ENCODE data around the gene SLC39A6.
"Not testable (repeated sequence)": the region's sequence is repeated elsewhere in the genome, so short reads cannot be mapped to it uniquely, and the experiment has no call there.

The SLC39A6 gene, protein sequence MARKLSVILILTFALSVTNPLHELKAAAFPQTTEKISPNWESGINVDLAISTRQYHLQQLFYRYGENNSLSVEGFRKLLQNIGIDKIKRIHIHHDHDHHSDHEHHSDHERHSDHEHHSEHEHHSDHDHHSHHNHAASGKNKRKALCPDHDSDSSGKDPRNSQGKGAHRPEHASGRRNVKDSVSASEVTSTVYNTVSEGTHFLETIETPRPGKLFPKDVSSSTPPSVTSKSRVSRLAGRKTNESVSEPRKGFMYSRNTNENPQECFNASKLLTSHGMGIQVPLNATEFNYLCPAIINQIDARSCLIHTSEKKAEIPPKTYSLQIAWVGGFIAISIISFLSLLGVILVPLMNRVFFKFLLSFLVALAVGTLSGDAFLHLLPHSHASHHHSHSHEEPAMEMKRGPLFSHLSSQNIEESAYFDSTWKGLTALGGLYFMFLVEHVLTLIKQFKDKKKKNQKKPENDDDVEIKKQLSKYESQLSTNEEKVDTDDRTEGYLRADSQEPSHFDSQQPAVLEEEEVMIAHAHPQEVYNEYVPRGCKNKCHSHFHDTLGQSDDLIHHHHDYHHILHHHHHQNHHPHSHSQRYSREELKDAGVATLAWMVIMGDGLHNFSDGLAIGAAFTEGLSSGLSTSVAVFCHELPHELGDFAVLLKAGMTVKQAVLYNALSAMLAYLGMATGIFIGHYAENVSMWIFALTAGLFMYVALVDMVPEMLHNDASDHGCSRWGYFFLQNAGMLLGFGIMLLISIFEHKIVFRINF

GRCh38 chr18:36129300-36130038 lies at the start of gene SLC39A6, which contains the start of gene ELP2:
Gene SLC39A6 (minus strand): TSS chr18:36129340. CDS start chr18:36127007, 2,333 bp downstream.
Gene ELP2 (plus strand): TSS chr18:36129899. CDS start chr18:36129934, 35 bp downstream.
- DNase-seq (ENCODE audit: low spot score), result peak; percentile 88

DNA sequence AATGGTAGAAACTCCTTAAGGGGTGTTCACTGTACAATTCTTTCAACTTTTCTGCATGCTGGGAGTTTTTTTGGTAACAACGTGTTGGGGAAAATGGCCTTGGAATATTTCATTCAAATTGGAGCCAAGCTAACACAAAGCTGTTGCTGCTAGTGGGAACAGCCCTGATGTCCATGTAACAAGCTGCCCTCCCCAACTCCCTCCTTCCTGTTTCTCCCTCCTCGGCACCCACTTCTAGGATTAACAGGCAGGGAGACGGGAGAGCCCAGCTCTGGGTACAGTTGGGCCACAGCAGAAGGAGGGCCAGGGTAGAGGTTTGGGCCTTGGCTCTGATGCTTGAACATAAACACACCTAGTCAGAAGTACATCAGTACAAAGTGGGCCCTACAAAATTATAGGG lies 48.8 kb upstream of the SLC39A6 start:
- no peak for DNase-seq (ENCODE audit: low spot score)

DNA sequence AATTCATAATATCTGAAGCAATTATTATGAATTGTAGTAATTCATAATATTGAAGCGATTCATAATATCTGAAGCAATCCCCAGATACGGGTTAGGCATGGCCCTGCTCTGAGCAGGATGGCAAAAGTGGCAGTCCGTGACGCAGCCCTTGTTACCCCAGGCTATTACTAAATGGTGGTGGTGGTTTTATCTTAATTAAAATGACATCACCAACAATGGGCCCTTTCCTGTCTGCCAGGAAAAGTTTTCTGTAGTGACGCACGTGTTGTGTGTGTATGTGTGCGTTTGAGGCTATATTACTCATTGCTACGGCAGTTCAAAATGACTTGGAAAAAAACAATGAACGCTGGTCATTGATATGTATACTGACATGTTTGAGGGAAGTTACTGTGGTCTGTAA lies 47.6 kb upstream of the SLC39A6 start:
- no peak for DNase-seq (ENCODE audit: low spot score)

GRCh38 chr18:36176177-36176584 lies 47.0 kb upstream of the SLC39A6 start:
- peak; percentile 14 for DNase-seq (ENCODE audit: low spot score)

DNA sequence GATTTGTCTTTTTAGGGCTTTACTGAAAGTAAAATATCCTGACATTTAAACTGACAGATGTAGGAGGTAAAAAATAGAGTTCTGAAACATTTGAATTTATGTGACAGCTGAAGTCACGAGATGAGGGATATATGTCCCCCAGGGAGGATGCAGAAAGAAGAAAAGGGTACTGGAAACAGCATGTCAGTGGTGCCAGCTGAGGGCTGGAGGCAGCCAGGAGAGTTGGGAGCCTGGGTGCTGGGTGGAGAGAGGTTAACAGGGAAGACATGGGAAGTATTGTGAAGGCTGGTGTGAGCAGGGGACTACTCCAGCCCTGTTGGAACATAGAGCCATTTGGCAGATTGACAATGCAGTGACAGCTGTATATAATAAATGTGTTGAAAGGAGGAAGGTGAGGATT lies 46.3 kb upstream of the SLC39A6 start:
- DNase-seq (ENCODE audit: low spot score), result no peak

DNA sequence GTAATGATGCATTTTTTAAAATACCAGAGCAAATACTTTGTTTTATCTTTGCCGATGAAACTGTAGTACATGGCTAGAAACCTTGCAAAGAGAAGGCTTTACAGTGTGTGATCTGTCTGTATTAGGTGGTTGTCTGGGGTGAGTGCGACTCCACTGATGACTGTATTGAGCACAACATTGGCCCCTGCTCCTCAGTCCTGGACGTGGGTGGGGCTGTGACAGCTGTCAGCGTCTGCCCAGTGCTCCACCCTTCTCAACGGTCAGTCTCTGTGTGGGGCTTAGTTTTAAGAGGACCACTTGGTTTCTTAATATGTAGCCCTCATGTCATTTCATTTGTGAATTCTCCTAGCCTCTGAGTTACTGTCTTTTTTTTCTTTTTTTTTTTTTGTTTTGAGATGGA lies 40.8 kb upstream of the SLC39A6 start:
- no peak for DNase-seq (ENCODE audit: low spot score)

GRCh38 chr18:36168296-36168695 lies 39.2 kb upstream of the SLC39A6 start:
- not testable (repeated sequence) for DNase-seq (ENCODE audit: low spot score)

GRCh38 chr18:36167692-36168218 lies 38.6 kb upstream of the SLC39A6 start:
- no peak for DNase-seq (ENCODE audit: low spot score)

- DNase-seq (ENCODE audit: low spot score), result no peak
Measured at GRCh38 chr18:36162981-36163380, 33.8 kb upstream of the SLC39A6 start.

DNA sequence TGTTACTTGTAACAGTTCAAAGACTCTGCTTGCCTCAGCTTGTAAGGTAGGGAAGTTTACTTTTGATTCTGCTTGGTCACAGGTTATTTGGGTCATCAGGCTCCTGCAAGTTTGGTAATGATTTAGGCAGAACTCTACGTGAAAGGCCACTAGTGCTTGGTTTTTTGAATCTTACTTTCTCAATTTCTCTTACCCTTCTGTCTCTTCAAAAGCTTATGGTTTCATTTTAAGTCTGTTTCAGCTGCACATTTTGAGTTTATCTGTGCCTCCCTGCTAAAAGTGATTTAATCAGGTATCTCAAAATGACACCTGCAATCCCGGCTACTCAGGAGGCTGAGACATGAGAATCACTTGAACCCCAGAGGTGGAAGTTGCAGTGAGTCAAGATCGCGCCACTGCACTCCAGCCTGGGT lies 31.8 kb upstream of the SLC39A6 start:
- DNase-seq (ENCODE audit: low spot score), result no peak

- DNase-seq (ENCODE audit: low spot score), result no peak
Measured at GRCh38 chr18:36158266-36158867, 29.2 kb upstream of the SLC39A6 start.

DNA sequence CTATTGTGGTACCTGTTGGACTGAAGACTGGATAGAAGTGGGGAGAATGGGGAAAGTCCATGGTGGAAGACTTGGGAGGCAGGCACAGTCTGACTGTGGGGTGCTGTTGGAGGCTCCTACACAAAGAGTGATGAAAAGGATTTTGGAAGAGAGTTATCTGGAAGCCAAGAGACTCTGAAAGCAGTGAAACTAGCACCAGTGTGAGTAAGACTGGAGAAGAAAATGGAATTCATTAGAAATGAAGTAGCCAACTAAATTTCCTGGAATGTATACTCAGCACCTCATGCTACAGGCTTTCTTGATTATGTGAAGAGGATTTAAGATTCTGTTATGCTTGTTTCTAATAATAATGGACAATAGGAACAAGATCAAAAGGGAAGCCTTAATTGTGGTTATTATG lies 28.3 kb upstream of the SLC39A6 start:
- DNase-seq (ENCODE audit: low spot score), result no peak

DNA sequence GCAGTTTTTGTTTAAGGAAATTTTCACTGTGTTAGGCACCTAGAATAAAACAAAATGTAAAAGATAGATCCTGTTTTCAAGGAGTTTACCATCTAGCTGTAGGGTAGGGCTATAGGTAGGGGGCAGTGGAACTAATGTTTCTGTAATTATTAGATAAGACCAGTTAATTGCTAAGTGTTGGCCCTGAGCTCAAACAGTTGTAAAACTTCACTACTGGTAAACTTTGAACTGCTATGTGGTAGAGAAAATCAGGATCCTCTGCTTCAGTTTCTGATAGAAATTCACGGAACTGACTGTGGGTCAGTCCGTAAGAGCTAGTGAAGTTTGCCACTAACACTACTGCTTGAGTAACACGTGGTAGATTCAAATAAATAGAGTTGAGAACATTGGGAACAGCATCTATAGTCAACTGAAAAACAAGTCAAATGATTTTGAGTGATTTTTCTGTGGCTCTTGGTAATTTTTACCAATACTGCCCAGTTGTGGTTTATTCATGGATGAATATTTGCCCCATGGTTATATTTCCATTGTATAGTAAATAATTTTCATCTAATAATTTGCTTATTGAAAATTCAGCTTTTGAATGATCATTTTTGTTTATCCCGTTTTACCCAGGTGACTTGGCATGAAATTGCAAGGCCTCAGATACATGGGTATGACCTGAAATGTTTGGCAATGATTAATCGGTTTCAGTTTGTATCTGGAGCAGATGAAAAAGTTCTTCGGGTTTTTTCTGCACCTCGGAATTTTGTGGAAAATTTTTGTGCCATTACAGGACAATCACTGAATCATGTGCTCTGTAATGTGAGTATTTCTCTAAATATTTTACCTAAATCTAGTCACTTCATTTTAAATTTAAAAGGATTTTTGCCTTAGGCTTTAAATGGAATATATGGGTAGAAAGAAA lies 27.0 kb upstream of the SLC39A6 start:
- no peak for DNase-seq (ENCODE audit: low spot score)

DNA sequence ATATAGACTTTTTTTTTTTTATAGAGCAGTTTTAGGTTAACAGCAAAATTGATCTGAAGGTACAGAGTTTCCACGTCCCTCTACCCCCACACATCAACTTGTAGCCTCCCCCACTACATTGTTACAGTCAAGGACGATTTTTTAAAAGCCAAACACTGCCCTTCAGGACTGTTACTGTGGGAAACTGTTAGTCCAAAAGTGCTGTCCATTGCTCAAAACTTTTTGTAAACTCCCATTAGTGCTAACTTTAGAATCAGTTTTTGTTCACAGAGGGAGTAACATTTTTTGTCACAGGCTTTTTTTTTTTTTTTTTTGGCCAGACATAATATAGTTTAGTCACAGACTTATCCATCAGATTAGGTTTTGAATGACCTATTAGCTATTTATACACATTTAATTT lies 24.6 kb upstream of the SLC39A6 start:
- no peak for DNase-seq (ENCODE audit: low spot score)

- DNase-seq (ENCODE audit: low spot score), result peak; percentile 4
Measured at GRCh38 chr18:36153203-36153602, 24.1 kb upstream of the SLC39A6 start.

GRCh38 chr18:36152781-36153180 lies 23.6 kb upstream of the SLC39A6 start:
- DNase-seq (ENCODE audit: low spot score), result no peak

DNA sequence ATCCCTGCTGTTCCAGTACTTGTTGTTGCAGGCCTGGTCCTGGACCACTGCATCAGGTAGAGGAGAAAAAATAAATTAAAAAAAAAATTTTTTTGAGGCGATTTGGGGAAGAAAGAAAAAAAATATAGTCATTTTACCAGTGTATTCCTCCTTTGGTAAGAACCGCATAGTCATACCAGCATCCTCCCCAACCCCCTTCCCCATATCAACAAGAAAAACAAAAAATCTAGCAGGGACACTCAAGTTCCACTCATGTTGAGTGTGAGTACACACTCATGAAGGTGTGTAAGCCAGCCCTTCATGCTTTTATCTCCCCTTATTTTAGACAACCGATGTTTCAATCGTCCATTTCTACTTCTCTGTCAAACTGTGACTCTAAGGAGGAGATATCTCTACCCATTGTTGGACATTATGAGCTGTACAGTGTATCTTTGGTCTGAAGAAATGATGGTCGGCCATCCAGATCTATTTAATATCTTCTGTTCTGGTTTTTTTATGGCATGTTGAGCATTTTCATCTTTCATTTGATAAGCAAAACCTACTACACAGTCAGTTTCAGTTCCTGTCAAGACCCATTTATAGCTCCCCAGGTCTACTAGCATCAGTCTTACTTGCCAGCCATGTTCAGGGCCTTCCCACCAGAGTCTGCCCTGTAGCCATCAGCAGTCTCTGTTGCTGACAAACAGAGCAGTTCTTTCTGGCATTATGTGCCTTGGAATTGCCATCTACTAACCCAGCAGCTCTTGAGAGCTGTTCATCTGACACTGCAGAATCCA lies 20.6 kb upstream of the SLC39A6 start:
- DNase-seq (ENCODE audit: low spot score), result no peak

DNA sequence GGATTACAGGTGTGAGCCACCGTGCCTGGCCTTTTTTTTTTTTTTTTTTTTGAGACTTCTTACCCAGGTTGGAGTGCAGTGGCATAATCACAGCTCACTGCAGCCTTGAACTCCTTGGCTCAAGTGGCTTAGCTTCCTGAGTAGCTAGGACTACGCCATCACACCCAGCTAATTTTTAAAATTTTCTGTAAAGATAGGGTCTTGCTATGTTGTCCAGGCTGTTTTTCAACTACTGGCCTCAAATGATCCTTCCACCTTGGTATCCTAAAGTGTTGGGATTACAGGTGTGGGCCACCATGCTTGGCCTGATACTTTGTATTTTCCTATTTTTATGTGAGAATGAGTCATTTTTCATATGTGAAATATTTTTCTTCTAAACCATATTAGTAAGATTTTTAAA lies 14.3 kb upstream of the SLC39A6 start:
- DNase-seq (ENCODE audit: low spot score), result no peak

DNA sequence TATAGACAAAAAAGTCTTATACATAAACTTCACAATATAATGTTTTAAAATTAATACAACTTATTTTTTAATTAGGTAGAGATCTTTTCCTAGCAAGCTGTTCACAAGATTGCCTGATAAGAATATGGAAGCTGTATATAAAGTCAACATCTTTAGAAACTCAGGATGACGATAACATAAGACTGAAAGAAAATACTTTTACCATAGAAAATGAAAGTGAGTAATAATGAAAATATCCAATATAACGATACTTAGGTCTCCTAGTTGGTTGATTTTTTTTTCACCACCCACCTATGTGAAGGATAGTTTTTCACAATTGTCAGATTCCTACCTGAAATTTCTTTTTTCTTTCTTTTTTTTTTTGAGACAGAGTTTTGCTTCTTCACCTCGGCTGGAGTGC lies 13.6 kb upstream of the SLC39A6 start:
- DNase-seq (ENCODE audit: low spot score), result no peak

GRCh38 chr18:36141576-36141975 lies 12.4 kb upstream of the SLC39A6 start:
- no peak for DNase-seq (ENCODE audit: low spot score)
